Measurements from ENCODE around the gene MTMR11.
"Not testable (repeated sequence)": the region's sequence is repeated elsewhere in the genome, so short reads cannot be mapped to it uniquely, and the experiment has no call there.

The MTMR11 gene

DNA sequence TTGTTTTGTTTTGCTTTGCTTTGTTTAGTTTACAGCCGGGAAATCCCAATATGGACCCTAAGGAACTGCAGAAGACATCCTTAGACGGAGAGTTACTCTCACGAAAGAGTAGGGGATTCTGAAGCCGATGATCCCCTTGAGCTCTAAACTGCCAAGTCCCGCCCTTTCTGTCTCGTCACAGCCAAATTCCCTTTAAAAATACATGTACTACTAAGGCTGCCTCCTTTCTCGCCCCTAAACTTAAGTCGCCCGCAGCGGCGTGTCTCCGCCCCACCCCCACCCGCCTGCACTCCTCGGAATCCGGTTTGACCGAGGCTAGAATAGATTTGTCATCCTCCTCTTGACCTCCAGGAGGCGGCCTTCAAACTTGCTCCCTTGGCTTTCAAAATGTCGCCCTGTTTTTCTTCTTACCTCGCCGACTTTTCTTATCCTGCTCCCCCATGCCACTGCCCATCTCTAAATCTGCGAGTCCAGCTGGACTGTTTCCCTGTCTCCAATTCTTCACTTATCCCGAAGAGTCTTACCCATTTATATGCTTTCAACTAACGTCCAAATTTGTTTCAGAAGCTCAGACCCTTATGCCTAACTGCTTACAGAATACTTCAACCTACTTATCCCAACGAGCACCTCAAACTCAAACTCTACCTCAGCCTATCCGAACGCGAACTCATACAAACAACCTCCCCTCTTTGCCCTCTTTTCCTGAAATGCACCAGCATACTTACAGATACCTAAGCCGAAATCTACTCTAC is 48.3 kb downstream of the MTMR11 start:
- DNase-seq = peak; percentile 96

DNA sequence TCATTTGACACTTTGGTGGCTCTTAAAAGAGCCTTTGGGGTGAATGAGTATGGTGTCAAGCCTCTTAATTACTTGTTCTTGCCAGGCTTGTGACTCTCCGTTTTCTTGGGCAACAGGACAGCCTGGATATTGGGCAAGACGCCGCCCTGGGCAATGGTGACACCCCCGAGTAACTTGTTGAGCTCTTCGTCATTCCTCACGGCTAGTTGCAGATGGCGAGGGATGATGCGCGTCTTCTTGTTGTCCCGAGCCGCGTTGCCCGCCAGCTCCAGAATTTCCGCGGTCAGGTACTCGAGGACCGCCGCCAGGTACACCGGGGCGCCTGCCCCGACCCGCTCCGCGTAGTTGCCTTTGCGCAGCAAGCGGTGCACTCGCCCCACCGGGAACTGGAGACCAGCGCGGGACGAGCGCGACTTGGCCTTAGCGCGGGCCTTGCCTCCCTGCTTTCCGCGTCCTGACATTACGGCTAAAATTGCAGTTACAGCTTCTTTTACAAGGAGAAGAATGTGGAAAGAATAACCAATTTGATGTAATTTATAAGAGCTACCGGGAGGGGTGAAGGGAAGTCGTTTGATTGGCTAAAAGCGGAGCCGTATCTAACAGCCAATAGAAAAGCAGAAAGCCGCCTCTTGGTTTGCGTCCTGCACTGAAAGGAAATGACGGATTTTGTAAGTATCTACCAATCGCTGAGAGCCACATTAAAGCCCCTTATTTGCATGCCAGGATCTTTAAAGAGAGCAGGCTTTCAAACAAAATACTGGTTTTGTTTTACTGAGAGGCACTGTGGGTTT is 49.0 kb downstream of the MTMR11 start:
- DNase-seq = peak; percentile 98

DNA sequence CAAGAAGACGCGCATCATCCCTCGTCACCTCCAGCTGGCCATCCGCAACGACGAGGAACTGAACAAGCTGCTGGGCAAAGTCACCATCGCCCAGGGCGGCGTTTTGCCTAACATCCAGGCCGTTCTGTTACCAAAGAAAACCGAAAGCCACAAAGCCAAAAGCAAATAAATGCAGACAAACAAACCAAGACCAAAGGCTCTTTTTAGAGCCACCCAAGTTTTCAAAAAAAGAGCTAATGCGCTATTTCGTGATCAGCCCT is 49.6 kb downstream of the MTMR11 start:
- not testable (repeated sequence) for DNase-seq

DNA sequence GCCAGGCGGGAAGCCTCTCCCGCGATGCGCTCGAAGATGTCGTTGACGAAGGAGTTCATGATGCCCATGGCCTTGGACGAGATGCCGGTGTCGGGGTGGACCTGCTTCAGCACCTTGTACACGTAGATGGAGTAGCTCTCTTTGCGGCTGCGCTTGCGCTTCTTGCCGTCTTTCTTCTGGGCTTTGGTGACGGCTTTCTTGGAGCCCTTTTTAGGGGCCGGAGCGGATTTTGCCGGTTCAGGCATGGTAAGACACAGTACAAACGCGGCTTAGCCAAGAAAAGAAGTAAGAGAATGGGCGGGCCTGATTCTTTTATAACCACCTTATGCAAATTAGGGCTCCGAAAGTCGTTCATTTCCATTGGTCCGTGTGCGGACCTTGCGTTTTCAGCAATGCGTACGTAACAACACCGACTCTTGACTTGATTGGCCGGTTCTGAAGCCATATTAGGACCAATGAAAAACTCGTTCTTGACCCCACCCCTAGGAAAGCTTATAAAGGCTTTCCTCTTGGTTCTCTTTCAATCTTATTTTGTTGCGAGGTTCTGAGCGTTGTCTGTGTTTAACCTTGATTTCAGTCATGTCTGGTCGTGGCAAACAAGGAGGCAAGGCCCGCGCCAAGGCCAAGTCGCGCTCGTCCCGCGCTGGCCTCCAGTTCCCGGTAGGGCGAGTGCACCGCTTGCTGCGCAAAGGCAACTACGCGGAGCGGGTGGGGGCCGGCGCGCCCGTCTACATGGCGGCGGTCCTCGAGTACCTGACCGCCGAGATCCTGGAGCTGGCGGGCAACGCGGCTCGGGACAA is 50.1 kb downstream of the MTMR11 start:
- peak; percentile 100 for DNase-seq

DNA sequence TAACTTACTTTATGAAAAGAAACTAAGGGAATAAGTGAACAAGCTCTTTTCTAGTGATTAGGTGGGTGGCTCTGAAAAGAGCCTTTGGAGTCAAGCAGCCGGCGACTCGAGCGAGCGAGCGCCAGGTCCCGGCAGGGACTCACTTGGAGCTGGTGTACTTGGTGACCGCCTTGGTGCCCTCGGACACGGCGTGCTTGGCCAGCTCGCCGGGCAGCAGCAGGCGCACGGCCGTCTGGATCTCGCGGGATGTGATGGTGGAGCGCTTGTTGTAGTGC is 50.6 kb downstream of the MTMR11 start:
- not testable (repeated sequence) for DNase-seq

DNA sequence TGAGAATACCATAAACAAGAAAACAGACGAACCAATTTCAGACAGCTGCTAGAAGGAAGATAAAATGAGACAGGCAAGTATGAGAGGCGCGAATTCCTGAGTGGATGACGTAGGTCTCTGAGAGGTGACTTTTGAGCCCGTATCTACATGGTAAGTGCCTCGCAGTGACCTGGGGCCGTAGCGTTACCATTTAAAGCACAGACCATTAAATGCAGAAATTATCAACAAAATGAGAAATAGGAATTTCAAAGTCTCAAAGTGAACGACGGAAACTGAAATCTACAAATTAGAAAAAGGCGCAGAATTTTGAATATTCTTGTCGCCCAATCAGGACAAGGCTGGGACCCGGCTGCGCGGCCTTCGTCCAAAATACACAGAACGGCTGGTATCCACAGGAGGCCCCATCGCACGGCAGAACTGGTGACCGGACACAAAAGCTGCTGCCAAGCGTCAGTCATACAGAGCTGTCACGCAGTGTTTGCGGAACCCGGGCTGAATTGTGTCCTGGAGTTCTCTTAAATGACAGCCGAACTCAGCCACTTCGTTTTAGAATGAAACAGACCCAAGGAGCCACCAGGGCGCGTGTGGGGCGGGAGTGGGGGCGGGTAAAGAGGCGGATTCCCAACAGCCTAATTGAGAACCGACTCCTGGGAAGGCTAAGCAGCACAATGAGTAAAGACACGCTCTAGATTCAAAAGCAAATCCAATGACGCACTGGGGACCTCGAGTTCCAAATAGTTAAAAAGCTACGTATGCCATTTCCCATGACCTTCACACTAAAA is 51.1 kb downstream of the MTMR11 start:
- peak; percentile 95 for DNase-seq

DNA sequence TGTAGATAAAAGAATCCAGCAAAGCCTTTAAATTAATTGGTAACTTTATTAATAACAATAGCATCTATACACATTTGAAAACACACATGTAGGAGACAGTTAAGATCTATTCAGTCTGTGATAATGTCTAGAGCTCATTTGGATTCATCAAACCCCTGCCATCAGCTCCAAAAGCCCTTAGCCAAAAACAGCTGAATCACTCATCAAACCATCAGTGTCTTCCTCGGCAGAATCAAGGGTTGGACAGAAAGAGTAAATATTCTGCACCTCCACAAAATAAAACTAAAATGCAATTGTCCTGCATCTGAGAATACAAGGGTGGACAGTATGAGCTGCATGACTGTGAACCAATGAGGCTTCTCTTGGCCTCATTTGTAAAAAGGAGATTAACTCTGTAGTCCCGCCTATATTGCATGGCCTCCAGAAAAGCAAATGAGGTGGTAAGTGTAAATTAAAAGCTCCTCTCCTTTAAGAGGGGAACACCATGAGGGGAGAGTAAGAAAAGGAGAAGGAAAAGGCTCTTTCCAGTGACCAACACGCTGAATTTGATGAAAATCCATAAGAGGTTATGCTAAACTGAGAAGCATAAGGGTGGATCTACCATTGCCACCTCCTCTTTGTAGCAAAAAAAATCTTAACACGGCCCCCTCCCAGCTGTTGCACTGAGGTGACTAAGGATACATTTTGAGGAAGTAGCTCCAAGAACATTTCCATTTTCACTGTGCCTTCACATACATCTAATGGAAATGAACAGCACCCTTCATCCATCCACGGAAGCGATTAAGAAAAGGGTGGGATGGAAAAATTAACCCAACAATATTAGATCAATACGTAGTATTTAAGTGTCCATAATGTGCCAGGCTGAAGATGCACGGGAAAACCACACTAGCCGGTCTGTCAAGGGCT is 52.0 kb downstream of the MTMR11 start:
- peak; percentile 78 for DNase-seq

DNA sequence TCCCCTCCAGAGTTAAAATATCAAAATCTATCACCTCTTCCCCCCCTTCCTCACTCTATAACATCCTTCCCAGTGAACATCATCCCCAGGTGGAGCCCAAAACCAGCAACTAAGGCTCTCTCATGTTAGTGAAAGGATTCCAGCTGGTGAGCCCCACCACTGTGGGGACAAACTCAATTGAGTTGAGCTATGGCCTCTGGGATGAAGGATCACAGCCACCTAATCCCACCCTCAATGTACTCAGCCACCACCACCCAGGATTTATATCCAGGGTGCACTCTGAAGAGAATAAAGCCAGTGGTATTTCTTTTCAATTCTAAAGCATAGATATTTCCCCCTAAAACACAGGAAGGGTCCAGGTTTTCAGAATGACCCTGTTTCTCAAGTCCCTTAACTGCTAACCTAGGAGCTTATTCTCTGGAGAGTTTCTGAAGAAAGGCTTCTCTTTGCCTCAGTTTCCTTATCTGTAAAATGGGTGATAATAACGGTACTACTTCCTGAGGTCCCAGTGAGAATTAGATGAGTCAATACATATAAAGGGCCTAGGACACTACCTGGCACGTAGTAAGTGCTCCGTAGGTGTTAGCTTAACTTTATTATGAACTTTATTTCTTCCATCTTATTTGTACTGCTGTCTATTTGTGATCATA is 53.0 kb downstream of the MTMR11 start:
- no peak for DNase-seq

DNA sequence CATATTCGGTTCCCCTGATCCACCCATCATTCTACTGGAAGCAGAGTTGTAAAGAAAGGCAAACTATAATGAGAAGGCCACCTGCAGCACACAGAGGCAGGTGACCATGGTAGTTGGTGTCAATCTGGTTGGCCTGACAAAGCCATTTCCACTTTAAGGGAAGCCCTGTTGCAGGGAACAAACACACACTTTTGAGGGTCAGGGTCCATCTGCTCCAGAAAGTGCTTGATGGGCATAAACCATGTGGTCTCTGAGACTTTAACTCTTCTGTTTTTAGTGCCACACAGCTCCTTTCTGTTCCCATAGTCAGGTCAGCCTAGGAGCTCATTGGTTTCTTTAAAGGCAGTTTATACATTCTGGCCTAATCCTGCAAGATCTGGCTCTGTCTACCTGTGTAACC is 54.8 kb downstream of the MTMR11 start:
- DNase-seq = no peak

DNA sequence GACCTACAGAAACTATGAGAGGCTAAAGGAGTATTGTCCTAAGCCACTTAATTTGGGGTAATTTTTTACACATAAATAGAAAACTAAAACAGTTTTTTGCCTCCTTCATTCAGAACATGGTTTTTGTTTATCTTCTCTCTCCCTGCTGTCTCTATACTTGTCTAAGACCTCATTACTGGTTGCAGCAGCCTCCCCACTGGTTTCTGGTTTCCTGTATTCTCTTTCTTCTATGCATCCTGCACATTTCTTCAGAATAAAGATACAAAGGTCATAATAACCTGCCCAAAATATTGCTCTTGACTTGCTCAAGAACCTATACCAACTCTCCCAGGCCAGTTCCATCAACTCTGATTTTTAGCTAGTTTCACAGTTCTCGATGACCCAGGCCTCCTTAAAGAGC is 57.1 kb downstream of the MTMR11 start:
- no peak for DNase-seq

All from eye (tissue), 1 donor.